Keratinocyte (primary cell): ENCODE measurements around the gene OR11H7.

ENCODE experiments used
- EZH2 ChIP-seq: IDR thresholded peaks from one replicate; pipeline ENCODE4 v1.6.1; 2012; ENCODE audit warnings: inconsistent platforms, mild to moderate bottlenecking, low read length, moderate library complexity
- TF ChIP-seq, protein P1 (sequence below), 3 experiments: IDR thresholded peaks in 1 of 3; conservative IDR thresholded peaks in 1 of 3; optimal IDR thresholded peaks in 1 of 3; 2 replicates in 2 of 3; 3 replicates in 1 of 3; pipeline versions ENCODE3 to v1.5.1; 2011; ENCODE audit warnings: low read length in 3 of 3, mild to moderate bottlenecking in 3 of 3, moderate library complexity in 2 of 3, control low read depth in 1 of 3, inconsistent platforms in 1 of 3; ENCODE audit not compliant: insufficient read depth in 2 of 3; ENCODE audit errors: extremely low read depth in 1 of 3

DNA sequence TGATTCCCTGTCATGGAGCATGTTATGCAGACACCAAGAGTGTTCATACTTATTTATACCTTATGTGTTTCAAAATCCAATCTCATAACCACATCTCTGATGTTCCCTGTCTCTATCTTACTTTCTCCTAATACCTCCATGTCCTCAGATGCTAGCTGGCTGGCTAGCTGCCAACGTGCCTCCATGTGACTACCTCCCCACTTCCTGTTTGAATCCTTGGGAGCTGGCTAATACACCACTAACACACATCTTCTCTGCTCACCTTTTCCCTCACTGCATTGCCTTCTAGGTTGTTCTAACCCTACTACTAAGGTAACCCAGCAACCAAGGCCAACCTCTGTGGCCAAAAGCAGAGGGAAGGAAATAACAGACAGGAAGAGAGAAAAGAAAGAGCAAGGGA lies 49.6 kb downstream of the OR11H7 start:
- TF ChIP-seq, protein P1, sequence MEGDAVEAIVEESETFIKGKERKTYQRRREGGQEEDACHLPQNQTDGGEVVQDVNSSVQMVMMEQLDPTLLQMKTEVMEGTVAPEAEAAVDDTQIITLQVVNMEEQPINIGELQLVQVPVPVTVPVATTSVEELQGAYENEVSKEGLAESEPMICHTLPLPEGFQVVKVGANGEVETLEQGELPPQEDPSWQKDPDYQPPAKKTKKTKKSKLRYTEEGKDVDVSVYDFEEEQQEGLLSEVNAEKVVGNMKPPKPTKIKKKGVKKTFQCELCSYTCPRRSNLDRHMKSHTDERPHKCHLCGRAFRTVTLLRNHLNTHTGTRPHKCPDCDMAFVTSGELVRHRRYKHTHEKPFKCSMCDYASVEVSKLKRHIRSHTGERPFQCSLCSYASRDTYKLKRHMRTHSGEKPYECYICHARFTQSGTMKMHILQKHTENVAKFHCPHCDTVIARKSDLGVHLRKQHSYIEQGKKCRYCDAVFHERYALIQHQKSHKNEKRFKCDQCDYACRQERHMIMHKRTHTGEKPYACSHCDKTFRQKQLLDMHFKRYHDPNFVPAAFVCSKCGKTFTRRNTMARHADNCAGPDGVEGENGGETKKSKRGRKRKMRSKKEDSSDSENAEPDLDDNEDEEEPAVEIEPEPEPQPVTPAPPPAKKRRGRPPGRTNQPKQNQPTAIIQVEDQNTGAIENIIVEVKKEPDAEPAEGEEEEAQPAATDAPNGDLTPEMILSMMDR (optimal IDR thresholded peaks at IDR 0.05 in 1 of 3, IDR thresholded peaks at IDR 0.05 in 1 of 3, conservative IDR thresholded peaks at IDR 0.05 in 1 of 3; ENCODE audit: extremely low read depth in 1 of 3, insufficient read depth in 2 of 3, low read length in 3 of 3): no peak
- TF ChIP-seq EZH2: no peak
